HG03025 (cell line): ENCODE measurements around the gene KLHL18.
"Not testable (repeated sequence)": the region's sequence is repeated elsewhere in the genome, so short reads cannot be mapped to it uniquely, and the experiment has no call there.

Source experiments
- ATAC-seq: cut with Tn5 transposase; IDR thresholded peaks from one replicate; pipeline ENCODE4 v1.9.1; 2021; ENCODE audit warnings: mild to moderate bottlenecking, moderate library complexity; ENCODE audit not compliant: unreplicated experiment, low FRiP score

The KLHL18 gene

DNA sequence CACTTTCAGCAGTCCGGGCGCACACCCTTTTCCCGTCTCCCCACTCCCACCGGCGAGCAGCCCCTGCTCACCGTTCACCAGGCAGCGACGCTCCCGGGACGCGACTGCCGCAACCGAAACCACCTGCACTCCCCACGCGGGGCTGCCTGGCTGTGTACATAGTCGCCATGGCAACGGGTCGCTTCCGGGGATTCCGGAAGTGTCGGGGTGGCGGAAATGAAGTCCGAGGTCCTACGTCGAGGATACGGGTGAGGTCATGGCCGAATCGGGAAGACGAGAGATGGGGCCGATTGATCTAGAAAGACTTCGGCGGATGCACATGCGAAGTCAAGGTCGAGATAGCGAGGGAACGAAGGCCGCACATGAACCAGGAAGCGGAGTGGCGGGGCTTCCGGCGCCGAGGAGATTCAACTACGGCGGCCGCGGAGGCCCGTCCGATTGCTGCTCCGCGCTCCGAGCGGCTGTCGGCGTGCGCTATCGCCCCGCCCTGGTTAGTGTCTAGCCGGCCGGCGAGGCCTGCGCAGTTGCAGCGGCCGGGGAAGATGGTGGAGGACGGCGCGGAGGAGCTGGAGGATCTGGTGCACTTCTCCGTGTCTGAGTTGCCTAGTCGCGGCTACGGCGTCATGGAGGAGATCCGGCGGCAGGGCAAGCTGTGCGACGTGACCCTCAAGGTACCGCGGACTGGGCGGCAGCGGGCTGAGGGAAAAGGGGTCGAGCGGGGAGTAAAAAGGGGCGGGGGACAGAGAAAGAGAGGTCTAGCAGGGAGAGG lies at the start of gene KLHL18, which contains the start of gene KIF9:
TSS of gene KLHL18 (plus strand) at position 521 of the 769 bp plus-strand sequence. CDS start at position 543, 22 bp downstream.
TSS of gene KIF9 (minus strand) at position 376 of the 769 bp plus-strand sequence. CDS start 5,425 bp downstream, outside the sequence.
- peak; percentile 79 for ATAC-seq

DNA sequence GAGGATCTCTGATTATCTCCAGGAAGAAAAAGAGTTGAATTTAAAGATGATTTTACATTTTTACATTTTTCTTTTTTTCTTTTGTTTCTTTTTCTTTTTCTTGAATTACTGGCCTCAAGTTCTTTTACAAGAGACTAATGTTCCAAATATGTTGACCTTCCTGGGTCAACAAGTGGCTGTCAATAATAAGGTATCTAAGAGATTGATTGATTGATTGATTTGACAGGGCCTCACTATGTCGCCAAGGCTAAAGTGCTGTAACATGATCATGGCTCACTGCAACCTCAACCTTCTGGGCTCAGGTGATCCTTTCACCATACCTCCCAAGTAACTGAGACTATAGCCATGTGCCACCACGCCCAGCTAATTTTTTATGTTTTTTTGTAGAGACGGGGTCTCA lies 44.7 kb upstream of the KLHL18 start:
- no peak for ATAC-seq

DNA sequence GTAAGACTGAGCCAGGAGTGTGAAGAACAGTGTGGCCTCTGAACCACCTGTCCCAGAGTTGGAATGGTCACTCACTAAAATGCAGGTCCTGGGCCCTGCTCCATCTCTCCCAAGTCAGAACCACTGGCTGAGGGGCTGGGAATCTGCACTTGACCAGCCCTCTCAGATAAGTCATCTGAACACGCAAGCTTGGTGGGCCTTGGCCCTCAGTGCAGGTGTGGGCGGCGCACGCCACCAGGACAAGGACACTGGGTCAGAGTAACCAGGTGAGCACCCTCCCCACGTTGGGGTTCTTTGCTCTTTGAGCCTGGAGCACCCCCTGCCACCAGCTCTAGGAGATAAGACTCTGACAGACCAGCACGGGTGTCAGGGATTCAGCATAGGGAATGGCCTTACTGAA lies 42.8 kb upstream of the KLHL18 start:
- no peak for ATAC-seq

DNA sequence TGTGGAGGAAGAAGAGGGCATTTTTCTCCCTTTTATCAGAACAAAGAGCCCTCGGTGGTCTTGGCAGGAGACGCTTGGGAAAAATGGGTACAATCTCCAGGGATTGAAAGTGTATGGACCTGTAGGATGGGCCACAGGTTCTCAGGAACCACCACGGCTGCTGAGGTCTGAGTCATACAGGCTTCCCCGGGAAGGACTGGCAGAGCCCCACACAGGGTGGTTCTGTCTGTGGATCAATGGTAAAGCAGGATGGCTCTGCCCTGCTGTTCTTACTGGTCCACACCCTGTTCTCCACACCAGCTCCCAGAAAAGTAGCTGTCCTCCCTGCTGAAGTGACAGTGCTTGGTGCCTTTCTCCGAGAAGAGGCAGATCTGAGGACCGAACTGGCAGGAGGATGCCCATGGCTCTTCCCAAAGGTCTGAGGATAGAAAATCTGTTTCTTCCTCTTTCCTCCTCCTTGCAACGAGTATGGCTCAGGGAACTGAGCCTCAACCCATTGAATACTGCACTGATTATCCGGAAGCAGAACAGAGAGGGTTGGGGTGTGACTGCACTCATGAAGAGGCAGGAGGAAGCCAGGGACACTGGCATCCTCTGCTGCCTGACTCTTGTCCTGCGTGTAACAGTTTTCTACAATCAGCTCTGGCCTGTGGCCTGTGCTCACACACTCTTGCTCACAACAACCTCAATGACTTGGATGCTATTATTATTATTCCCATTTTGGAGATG lies 39.2 kb upstream of the KLHL18 start:
- no peak for ATAC-seq

DNA sequence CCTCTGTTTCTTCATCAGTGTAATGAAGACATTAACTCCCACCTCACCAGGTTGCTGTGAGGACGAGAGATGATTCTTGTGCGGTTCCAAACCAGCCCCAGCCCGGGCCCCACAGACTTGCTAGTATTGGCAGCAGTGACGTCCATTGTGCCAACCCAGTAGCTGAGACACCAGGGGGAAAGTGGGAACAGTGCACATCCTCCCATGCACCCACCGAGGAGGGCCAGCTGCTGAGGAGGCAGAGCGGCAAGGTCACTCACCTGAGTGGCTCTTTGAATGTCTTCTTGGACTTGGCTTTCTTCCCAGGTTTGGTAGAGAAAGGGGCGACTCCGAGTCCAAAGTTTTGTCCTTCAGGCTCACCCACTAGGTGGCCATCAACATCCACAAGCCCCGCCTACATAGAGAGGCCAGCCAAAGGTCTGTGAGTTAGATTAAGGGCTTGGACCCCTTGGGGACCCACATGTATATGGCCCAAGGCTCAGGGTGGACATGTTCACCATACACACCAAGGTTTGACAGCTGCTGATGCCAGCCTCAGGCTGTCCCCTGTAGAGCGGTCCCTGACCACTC lies 38.1 kb upstream of the KLHL18 start:
- ATAC-seq: no peak

DNA sequence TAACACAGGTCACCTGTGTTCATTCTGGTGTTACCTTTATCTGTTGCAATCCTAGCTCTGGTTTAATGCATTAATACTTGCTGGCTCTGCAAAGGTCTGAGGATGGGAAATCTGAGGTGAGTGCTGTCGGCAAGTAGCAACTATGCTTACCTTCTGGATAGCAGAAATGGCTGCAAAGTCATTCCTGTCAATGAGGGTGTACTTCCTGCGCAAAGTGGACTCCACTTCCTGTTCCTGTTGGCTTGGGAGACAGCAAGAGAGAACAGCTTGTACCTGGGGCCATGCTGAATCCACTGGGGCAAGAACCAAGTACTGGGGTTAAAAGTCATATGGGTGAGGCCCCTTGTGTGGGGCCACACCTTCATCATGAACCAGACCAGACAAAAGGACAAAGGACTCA lies 37.5 kb upstream of the KLHL18 start:
- no peak for ATAC-seq

DNA sequence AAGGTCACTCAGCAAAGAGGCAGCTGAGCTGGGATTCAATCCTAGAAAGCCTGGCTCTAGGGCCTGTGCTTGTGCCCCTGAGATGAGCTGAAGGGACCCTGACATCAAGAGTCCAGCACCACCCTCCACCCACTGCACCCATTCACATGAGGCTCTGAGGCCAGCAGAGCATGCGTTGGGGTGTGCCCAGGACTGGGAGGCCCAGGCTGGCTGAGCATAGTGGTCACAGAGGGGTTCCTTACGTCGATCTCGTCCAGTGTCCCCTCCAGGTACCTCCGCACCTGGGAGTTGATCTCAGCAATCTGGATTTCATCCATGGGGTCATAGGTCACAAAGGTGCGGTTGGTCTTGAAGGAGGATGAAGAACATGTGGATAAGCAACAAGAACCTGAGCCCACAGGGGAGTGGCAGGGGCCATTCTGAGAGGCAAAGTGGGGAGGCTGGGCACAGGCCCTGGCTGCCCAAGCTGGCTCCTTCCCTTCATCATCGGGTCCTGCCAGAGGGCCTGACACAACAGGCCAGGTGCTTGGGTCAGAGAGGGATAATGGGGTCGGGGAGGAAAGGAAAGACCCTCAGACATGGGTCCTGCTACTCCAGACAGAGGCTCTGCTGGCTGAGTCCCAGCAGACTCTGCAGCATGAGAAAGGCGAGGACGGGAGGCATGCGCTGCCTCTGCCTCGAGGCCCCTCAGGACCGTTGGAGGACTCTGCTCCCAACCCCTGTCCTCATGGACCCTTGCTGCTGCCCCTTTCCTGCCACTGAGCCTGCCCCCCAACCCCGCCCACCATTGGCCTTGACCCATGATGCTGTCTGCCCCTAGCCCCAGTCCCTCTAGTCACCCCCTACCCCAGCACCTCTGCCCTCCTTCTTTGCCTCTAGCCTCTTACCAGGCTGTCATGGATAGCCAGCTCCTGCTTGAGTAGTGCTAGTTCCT lies 35.3 kb upstream of the KLHL18 start:
- ATAC-seq: no peak

DNA sequence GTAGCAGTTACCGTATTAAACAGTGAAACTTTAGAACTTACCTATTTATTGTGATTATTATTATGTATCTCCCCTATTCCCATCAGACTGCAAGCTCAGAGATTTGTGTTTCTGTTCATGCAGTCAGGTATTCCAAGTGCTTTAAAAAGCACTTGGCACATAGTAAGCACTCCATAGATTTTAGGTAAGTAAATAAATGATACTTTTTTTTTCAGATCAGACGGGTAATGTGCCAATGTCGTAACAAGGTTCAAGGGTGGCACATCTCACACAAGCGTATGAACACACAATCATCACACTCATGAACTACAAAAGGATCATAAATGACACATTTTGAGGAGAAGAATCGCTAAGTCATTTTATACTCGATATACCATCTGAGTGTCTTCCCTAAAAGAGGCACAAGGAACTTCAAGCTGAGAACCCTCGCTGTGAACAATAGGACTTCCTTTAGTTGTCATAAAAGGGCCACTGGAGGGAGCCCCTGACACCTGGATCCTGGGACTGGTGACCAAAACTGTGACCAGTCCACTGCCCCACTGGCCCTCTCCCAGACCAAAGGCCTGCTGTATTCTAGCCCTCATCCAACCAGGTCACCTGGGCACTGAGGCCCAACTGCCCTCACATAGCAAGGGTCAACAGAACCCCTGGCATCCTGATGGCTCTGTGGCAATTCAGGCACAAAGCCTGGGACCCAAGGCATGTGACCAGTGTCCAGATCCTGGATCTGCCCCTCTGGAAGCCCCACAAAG lies 32.3 kb upstream of the KLHL18 start:
- no peak for ATAC-seq

DNA sequence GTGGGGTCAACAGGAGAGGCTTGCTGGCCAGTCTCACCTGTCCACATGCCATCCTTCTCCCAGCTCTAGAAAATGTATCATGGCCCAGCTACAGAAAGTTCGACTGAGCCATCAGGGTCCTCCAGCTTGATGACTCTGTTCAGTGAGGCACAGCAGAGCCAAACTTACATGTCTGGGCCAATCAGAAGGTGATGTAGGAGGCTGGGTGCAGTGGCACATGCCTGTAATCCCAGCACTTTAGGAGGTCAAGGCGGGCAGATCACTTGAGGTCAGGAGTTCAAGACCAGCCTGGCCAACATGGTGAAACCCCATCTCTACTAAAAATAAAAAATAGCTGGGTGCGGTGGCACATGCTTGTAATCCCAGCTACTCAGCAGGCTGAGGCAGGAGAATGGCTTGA lies 31.7 kb upstream of the KLHL18 start:
- ATAC-seq: not testable (repeated sequence)

DNA sequence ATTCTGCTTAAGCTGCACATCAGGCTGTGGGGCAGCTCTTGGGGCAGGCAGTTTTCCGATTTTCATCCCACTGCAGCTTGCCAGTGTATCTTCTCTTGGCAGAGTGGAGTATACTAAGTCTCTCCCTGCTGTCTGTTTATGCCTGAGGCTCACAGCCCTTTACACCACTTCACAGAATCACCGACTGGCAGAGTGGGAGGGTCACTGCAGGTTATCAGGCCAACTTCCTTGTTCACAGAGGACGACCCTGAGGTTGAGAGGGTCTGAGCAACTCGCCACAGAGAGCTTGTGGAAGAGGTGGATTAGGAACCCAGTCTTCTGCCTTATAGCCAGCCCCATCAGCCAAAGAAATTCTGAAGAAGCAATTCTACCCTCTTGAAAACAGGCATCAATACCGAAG lies 31.1 kb upstream of the KLHL18 start:
- ATAC-seq: no peak

DNA sequence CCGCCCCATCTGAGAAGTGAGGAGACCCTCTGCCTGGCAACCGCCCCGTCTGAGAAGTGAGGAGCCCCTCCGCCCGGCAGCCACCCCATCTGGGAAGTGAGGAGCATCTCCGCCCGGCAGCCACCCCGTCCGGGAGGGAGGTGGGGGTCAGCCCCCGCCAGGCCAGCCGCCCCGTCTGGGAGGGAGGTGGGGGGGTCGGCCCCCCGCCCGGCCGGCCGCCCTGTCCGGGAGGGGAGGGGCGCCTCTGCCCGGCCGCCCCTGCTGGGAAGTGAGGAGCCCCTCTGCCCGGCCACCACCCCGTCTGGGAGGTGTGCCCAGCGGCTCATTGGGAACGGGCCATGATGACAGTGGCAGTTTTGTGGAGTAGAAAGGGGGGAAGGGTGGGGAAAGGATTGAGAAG lies 26.4 kb upstream of the KLHL18 start:
- not testable (repeated sequence) for ATAC-seq

DNA sequence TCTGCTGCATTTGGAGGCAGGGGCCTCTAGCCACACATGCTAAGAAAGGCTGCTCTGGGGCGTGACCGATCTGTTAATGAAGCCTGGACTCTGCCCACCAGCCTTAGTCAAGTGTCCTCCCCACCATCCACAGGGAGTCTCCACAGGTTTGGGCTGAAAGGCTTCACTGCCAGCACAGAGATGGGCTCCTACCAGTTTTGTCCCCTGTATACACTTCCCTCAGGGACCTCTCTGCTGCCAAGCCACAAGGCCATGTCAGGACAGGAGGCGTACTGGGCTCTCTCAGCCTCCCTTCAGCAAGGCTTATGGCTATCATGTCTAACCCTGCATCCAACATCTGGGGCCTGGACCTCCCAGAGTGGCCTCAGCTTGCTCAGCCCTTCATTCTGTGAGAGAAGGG lies 23.6 kb upstream of the KLHL18 start:
- ATAC-seq: no peak

DNA sequence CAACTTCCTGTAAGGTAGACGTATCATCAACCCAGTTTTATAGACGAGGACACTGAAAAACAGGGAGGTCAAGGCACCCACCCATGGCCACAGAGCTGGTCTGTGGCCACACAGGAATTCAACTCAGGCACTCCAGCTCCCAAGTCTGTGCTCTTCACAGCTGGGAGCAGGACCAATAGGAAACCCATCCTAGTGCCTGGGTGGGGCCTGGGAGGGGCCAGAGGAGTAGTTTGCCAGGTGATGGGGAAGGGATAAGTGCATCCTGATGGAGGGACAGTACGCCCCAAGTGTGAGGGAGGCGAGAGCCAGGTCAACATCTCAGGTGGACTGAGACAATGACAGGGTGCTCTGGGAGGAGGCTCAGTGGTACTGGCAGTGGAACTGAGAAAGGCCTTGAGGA lies 22.1 kb upstream of the KLHL18 start:
- no peak for ATAC-seq

DNA sequence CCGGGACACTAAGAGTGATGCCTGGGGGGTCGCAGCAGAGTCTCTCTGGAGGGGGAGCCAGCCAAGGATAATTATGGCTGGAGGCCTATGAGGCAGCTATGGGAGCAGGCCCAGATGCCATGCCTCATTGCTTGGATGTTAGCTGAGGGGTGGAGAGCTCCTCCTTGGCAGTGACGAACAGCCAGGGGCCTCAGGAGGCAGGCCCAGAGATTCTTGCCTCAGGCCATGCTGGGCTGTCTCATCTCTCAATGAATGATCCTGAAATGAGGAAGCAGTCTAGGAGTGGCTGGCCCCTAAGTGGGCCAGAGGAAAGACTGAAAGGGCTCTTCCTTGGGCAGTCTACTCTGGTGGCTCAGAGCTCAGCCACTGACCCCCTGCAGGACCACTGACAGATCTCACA lies 21.4 kb upstream of the KLHL18 start:
- ATAC-seq: no peak

DNA sequence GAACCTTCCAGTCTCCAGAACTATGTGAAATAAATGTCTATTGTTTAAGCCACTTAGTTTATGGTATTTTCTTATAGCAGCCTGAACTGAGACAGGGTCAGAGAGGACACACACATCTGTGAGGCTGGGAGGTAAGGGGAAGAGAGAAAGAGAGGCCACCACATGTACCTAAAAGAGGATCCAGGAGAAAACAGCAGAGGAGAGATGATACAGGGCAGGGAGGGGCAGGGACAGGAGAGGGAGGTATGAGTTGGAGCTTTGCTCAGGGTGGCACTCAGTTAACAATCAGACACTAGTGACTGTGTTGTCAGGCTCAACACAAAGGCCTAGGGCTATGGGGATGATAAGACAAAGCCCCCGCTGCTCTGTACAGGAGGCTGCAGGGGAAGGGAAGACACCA lies 17.7 kb upstream of the KLHL18 start:
- ATAC-seq: no peak

DNA sequence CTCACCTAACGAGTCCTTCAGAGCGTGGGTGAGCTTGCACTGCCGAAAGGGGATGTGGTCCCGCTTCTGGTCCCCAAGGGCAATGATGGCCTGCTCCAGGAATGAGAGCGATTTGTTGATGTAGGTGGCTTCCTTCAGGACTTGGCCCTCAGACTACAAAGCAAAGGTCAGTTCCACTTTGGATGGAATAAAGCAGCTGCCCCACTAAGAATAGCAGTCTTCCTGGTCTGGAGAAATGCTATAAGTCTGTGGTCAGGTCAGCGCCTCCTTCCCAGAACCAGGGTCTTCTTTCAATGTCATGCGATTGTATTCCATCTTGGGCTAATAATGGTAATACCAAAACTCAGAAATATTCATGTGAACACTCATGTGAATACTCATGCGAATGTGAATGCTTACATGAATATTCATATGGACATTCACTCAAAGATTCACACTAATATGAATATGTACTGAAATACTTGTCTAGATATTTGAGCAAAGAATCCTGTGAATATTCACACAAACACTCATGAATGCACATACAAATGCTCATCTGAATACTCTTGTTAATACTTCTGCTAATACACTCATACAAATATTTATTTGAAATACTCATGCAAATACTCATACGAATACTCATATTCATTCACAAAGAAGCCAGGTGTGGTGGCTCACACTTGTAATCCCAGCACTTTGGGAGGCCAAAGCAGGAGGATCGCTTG lies 16.9 kb upstream of the KLHL18 start:
- ATAC-seq: no peak

DNA sequence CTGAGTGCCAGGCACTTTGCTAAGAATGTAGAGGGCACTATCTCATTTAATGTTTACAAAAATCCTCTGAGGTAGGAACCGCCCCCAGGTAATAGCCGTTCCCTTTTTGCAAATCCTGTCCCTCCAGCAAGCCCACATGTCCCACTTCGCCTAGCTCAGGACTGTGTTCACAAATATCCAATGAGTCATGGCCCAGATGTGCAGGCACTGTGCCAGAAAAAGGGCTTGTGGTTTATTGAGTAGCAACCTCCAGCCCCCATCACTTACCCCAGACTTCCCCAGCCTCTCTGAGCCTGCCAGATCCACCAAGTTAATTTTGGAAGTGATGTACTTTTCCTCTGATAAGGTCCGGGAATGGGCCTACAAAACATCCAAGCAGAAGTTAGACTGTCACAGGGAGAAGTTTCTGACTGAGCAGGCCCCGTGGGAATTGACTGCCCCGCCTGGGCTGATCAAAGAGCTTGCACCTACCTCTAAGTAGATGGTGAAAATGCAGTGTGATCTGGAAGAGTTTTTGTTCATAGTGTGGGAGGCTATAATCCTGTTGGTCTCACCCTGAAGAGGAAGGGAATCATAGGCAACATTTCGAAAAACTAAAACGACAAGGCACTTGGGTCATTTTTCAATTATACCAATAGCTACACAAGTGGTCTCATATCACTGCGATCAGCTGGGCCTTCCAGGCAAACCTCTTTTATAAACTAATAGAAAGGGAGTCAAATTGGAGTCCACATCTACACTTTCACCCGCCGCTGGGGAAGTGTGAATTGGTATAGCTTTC lies 15.8 kb upstream of the KLHL18 start:
- no peak for ATAC-seq

DNA sequence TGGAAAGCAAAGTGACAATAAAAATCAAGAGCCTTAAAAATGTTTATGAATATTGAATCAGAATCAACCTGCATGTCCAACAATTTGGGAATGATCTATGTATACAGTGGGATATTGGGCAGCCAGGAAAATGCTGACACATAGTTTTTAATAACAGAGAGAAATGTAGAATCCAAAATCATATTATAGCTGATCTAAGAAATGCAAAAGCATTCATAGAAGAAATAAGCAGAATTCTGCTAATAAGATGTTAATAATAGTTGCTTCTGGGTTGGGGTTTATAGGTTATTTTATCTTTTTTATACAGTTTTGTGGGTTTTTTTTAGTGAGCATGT lies 15.3 kb upstream of the KLHL18 start:
- no peak for ATAC-seq

DNA sequence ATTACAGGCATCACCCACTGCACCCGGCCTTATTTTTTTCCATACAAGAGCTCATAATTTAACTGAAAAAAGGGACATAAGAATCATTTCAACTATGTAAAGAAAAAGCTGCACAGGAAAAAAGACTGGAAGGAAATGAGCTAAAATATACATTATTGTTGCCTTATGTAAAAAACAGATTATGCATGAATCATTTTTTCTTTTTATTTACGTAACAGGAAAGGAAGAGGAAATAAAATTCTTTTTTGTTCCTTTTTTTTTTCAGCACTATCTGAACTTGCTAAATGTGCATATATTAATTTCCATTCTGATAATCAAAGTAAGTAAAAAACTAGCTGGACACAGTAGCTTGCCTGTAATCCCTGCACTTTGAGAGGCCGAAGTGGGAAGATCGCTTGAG lies 12.2 kb upstream of the KLHL18 start:
- no peak for ATAC-seq
